Activated T-cell treated with anti-CD3 and anti-CD28 coated beads, Interleukin-2, amount 50 U/mL, for 24 hours (primary cell): Measurements from ENCODE around the gene CACNA1C.

Experiments
- DNase-seq: peaks from one replicate; pipeline ENCODE4 v3.0.0-alpha.2; 2020
- H3K27ac Mint-ChIP-seq: 2 replicates; pipeline ENCODE4 v1.8.0; 2020; ENCODE audit warnings: mild to moderate bottlenecking, mixed read lengths
- H3K27me3 Mint-ChIP-seq: 2 replicates; pipeline ENCODE4 v1.8.0; 2020; ENCODE audit warnings: mixed read lengths
- H3K36me3 Mint-ChIP-seq: 2 replicates; pipeline ENCODE4 v1.8.0; 2020; ENCODE audit warnings: low read depth, mixed read lengths
- H3K4me1 Mint-ChIP-seq: 2 replicates; pipeline ENCODE4 v1.8.0; 2020; ENCODE audit warnings: low read depth, mixed read lengths
- H3K4me3 Mint-ChIP-seq: 2 replicates; pipeline ENCODE4 v1.8.0; 2020; ENCODE audit warnings: mild to moderate bottlenecking, moderate library complexity, mixed read lengths
- H3K9me3 Mint-ChIP-seq: 2 replicates; pipeline ENCODE4 v1.8.0; 2020; ENCODE audit warnings: mixed read lengths

The CACNA1C gene

GRCh38 chr12:2501464-2502191 lies 448.8 kb downstream of the CACNA1C start:
- Mint-ChIP-seq H3K4me3 (no peak overlapping the region), H3K36me3 (no peaks in the 10 kb centered on the region), H3K4me1 (no peaks in the 10 kb centered on the region), H3K27me3 (peaks cover 45% of the 10 kb centered on the region), H3K27ac (no peak overlapping the region), H3K9me3 (no peaks in the 10 kb centered on the region)
- DNase-seq, result no peak

- Mint-ChIP-seq H3K4me3 (no peak overlapping the region), H3K36me3 (no peaks in the 10 kb centered on the region), H3K27me3 (peaks cover 42% of the 10 kb centered on the region), H3K4me1 (no peaks in the 10 kb centered on the region), H3K27ac (no peak overlapping the region), H3K9me3 (no peaks in the 10 kb centered on the region)
- no peak for DNase-seq
Observed at GRCh38 chr12:2503036-2503435, 450.2 kb downstream of the CACNA1C start.

GRCh38 chr12:2503762-2504161 lies 451.0 kb downstream of the CACNA1C start:
- H3K27ac Mint-ChIP-seq, result no peak overlapping the region
- no peaks in the 10 kb centered on the region for H3K4me1 Mint-ChIP-seq
- no peak overlapping the region for H3K4me3 Mint-ChIP-seq
- DNase-seq, result no peak
- no peaks in the 10 kb centered on the region for H3K9me3 Mint-ChIP-seq
- H3K36me3 Mint-ChIP-seq, result no peaks in the 10 kb centered on the region
- H3K27me3 Mint-ChIP-seq, result peaks cover 42% of the 10 kb centered on the region

GRCh38 chr12:2504577-2504976 lies 451.8 kb downstream of the CACNA1C start:
- no peak overlapping the region for H3K4me3 Mint-ChIP-seq
- H3K27me3 Mint-ChIP-seq, result peaks cover 42% of the 10 kb centered on the region
- H3K36me3 Mint-ChIP-seq, result no peaks in the 10 kb centered on the region
- no peaks in the 10 kb centered on the region for H3K9me3 Mint-ChIP-seq
- H3K4me1 Mint-ChIP-seq, result no peaks in the 10 kb centered on the region
- H3K27ac Mint-ChIP-seq, result no peak overlapping the region
- DNase-seq, result no peak

GRCh38 chr12:2507814-2508213 lies 455.0 kb downstream of the CACNA1C start:
- Mint-ChIP-seq H3K27ac (no peak overlapping the region), H3K9me3 (no peaks in the 10 kb centered on the region)

GRCh38 chr12:2509137-2509536 lies 456.4 kb downstream of the CACNA1C start:
- Mint-ChIP-seq H3K27ac (no peak overlapping the region), H3K4me1 (no peaks in the 10 kb centered on the region), H3K9me3 (no peaks in the 10 kb centered on the region), H3K36me3 (no peaks in the 10 kb centered on the region), H3K27me3 (peaks cover 6% of the 10 kb centered on the region), H3K4me3 (no peak overlapping the region)
- no peak for DNase-seq

More at GRCh38 chr12:2507814-2508213, 455.0 kb downstream of the CACNA1C start:
- H3K36me3 Mint-ChIP-seq, result no peaks in the 10 kb centered on the region
- no peaks in the 10 kb centered on the region for H3K4me1 Mint-ChIP-seq
- no peak for DNase-seq
- no peak overlapping the region for H3K4me3 Mint-ChIP-seq
- peaks cover 19% of the 10 kb centered on the region for H3K27me3 Mint-ChIP-seq

GRCh38 chr12:2510045-2510444 lies 457.3 kb downstream of the CACNA1C start:
- H3K4me1 Mint-ChIP-seq, result no peaks in the 10 kb centered on the region
- DNase-seq, result no peak
- H3K27ac Mint-ChIP-seq, result no peak overlapping the region
- no peak overlapping the region for H3K4me3 Mint-ChIP-seq
- H3K27me3 Mint-ChIP-seq, result no peaks in the 10 kb centered on the region
- H3K36me3 Mint-ChIP-seq, result no peaks in the 10 kb centered on the region
- no peaks in the 10 kb centered on the region for H3K9me3 Mint-ChIP-seq

- no peak overlapping the region for H3K4me3 Mint-ChIP-seq
- no peak for DNase-seq
- H3K36me3 Mint-ChIP-seq, result no peaks in the 10 kb centered on the region
- no peaks in the 10 kb centered on the region for H3K9me3 Mint-ChIP-seq
- H3K27ac Mint-ChIP-seq, result no peak overlapping the region
- H3K27me3 Mint-ChIP-seq, result peaks cover 6% of the 10 kb centered on the region
- H3K4me1 Mint-ChIP-seq, result no peaks in the 10 kb centered on the region
Observed at GRCh38 chr12:2513141-2514037, 460.6 kb downstream of the CACNA1C start.

GRCh38 chr12:2514038-2514340 lies 461.2 kb downstream of the CACNA1C start:
- no peaks in the 10 kb centered on the region for H3K4me1 Mint-ChIP-seq

GRCh38 chr12:2520722-2521246 lies 468.0 kb downstream of the CACNA1C start:
- Mint-ChIP-seq H3K4me3 (no peak overlapping the region), H3K4me1 (no peaks in the 10 kb centered on the region), H3K36me3 (no peaks in the 10 kb centered on the region), H3K9me3 (no peaks in the 10 kb centered on the region), H3K27ac (no peak overlapping the region), H3K27me3 (peaks cover 11% of the 10 kb centered on the region)
- DNase-seq, result no peak

More at GRCh38 chr12:2514038-2514340, 461.2 kb downstream of the CACNA1C start:
- no peak for DNase-seq
- Mint-ChIP-seq H3K27ac (no peak overlapping the region), H3K4me3 (no peak overlapping the region), H3K36me3 (no peaks in the 10 kb centered on the region), H3K27me3 (peaks cover 6% of the 10 kb centered on the region), H3K9me3 (no peaks in the 10 kb centered on the region)

GRCh38 chr12:2523317-2523716 lies 470.5 kb downstream of the CACNA1C start:
- no peaks in the 10 kb centered on the region for H3K9me3 Mint-ChIP-seq
- no peak for DNase-seq
- no peaks in the 10 kb centered on the region for H3K4me1 Mint-ChIP-seq
- no peak overlapping the region for H3K4me3 Mint-ChIP-seq
- no peaks in the 10 kb centered on the region for H3K36me3 Mint-ChIP-seq
- H3K27ac Mint-ChIP-seq, result no peak overlapping the region
- H3K27me3 Mint-ChIP-seq, result peaks cover 5% of the 10 kb centered on the region

- Mint-ChIP-seq H3K4me3 (no peak overlapping the region), H3K4me1 (no peaks in the 10 kb centered on the region), H3K9me3 (no peaks in the 10 kb centered on the region), H3K27ac (no peak overlapping the region), H3K36me3 (no peaks in the 10 kb centered on the region), H3K27me3 (peaks cover 5% of the 10 kb centered on the region)
- DNase-seq, result no peak
Observed at GRCh38 chr12:2523844-2524243, 471.1 kb downstream of the CACNA1C start.

- no peaks in the 10 kb centered on the region for H3K9me3 Mint-ChIP-seq
- H3K4me1 Mint-ChIP-seq, result no peaks in the 10 kb centered on the region
- H3K4me3 Mint-ChIP-seq, result no peak overlapping the region
- no peak overlapping the region for H3K27ac Mint-ChIP-seq
- DNase-seq, result no peak
- H3K27me3 Mint-ChIP-seq, result peaks cover 5% of the 10 kb centered on the region
- no peaks in the 10 kb centered on the region for H3K36me3 Mint-ChIP-seq
Observed at GRCh38 chr12:2526371-2526770, 473.6 kb downstream of the CACNA1C start.

GRCh38 chr12:2528001-2528400 lies 475.2 kb downstream of the CACNA1C start:
- H3K9me3 Mint-ChIP-seq, result no peaks in the 10 kb centered on the region
- no peak overlapping the region for H3K27ac Mint-ChIP-seq
- no peak overlapping the region for H3K4me3 Mint-ChIP-seq
- no peaks in the 10 kb centered on the region for H3K36me3 Mint-ChIP-seq
- H3K27me3 Mint-ChIP-seq, result peaks cover 5% of the 10 kb centered on the region
- H3K4me1 Mint-ChIP-seq, result no peaks in the 10 kb centered on the region
- no peak for DNase-seq

- no peaks in the 10 kb centered on the region for H3K27me3 Mint-ChIP-seq
- no peaks in the 10 kb centered on the region for H3K9me3 Mint-ChIP-seq
- no peaks in the 10 kb centered on the region for H3K36me3 Mint-ChIP-seq
- H3K4me3 Mint-ChIP-seq, result no peak overlapping the region
- no peak for DNase-seq
- H3K27ac Mint-ChIP-seq, result no peak overlapping the region
- H3K4me1 Mint-ChIP-seq, result no peaks in the 10 kb centered on the region
Observed at GRCh38 chr12:2529807-2530206, 477.0 kb downstream of the CACNA1C start.
